ENCODE data around the gene CCDC126. TPM values are rescaled to one million over a fixed set of nuclear protein-coding genes. Genes with fewer than 3 reads are reported as not detected.

CCDC126 gene
- total and polyA plus RNA-seq, 9 of the 15 experiments (the other 6 are each of a cell fraction or from before 2014, with no cell fraction given): 3.0 to 16.2 (median 5.2) TPM

DNA sequence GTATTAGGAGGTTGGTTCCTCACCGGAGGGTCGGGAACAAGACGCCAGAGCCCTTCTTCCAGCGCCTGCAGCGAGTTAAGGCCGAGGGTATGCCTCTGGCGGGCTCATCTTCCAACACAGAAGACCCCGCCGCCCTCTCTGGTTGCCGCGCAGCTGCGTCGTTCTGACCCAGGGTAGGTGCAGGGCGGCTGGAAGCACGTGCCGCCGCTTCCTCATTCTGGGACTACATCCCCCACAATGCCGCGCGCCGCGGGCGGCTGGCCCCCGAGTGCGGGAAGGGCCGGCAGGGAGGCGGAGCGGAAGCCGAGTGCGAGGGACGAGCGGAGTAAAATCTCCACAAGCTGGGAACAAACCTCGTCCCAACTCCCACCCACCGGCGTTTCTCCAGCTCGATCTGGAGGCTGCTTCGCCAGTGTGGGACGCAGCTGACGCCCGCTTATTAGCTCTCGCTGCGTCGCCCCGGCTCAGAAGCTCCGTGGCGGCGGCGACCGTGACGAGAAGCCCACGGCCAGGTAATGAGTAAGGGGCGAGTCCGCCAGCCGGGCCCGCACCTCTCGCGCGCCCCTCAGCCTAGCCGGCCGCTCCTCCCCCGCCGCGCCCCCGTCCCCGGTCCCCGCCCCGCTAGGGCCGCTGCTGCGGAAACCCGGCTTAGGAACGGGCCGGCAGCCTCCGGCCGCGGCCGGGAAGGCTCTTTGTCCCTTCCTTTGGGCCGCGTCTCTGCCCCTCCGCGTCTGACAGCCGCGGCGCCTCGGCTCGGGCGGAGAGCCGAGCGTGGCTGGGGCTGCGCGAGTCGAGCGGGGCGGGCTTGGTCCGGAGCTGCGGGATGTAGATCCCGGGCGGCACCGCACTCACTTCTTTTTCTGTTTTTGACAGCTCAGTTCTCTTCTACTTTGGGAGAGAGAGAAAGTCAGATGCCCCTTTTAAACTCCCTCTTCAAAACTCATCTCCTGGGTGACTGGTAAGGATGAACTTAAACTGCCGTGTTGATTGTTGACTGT lies at the start of gene CCDC126 (continued):
- TF ChIP-seq E2F6 (IDR thresholded peaks at IDR 0.05; ENCODE audit: borderline replicate concordance in 1 of 2, extremely low read depth in 1 of 2, insufficient read depth in 1 of 2, insufficient read length in 1 of 2, low read depth in 1 of 2, low read length in 1 of 2, poor library complexity in 1 of 2, severe bottlenecking in 1 of 2) (peak; percentile 99), ZBTB7A (IDR thresholded peaks at IDR 0.05; ENCODE audit: borderline replicate concordance, control insufficient read depth, low read depth, low read length) (peak; percentile 81), FOXO4 (CRISPR knock-in tag; IDR thresholded peaks at IDR 0.05) (no peak), NCOA2 (IDR thresholded peaks at IDR 0.05; ENCODE audit: partially characterized antibody in 2 of 2) (no peak), ZNF561 (CRISPR knock-in tag; conservative IDR thresholded peaks at IDR 0.05) (no peak), MLX (CRISPR knock-in tag; conservative IDR thresholded peaks at IDR 0.05) (no peak), PCBP2 (IDR thresholded peaks at IDR 0.05; ENCODE audit: low read depth, low read length, poor library complexity, severe bottlenecking) (no peak), CEBPG (CRISPR knock-in tag; IDR thresholded peaks at IDR 0.05) (0 out of 2 replicates have a peak, but pooled peaks have one; percentile 26), CEBPG (tag; conservative IDR thresholded peaks at IDR 0.05 in 1 of 2, IDR thresholded peaks at IDR 0.05 in 1 of 2) (no peak), ZNF143 (CRISPR knock-in tag; IDR thresholded peaks at IDR 0.05) (peak; percentile 96), RFX5 (IDR thresholded peaks at IDR 0.05; ENCODE audit: low read depth, low read length) (no peak)
- TF ChIP-seq, protein P1, sequence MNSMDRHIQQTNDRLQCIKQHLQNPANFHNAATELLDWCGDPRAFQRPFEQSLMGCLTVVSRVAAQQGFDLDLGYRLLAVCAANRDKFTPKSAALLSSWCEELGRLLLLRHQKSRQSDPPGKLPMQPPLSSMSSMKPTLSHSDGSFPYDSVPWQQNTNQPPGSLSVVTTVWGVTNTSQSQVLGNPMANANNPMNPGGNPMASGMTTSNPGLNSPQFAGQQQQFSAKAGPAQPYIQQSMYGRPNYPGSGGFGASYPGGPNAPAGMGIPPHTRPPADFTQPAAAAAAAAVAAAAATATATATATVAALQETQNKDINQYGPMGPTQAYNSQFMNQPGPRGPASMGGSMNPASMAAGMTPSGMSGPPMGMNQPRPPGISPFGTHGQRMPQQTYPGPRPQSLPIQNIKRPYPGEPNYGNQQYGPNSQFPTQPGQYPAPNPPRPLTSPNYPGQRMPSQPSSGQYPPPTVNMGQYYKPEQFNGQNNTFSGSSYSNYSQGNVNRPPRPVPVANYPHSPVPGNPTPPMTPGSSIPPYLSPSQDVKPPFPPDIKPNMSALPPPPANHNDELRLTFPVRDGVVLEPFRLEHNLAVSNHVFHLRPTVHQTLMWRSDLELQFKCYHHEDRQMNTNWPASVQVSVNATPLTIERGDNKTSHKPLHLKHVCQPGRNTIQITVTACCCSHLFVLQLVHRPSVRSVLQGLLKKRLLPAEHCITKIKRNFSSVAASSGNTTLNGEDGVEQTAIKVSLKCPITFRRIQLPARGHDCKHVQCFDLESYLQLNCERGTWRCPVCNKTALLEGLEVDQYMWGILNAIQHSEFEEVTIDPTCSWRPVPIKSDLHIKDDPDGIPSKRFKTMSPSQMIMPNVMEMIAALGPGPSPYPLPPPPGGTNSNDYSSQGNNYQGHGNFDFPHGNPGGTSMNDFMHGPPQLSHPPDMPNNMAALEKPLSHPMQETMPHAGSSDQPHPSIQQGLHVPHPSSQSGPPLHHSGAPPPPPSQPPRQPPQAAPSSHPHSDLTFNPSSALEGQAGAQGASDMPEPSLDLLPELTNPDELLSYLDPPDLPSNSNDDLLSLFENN (IDR thresholded peaks at IDR 0.05; ENCODE audit: low read depth in 2 of 2, low read length in 2 of 2): no peak
- TF ChIP-seq, protein P2, sequence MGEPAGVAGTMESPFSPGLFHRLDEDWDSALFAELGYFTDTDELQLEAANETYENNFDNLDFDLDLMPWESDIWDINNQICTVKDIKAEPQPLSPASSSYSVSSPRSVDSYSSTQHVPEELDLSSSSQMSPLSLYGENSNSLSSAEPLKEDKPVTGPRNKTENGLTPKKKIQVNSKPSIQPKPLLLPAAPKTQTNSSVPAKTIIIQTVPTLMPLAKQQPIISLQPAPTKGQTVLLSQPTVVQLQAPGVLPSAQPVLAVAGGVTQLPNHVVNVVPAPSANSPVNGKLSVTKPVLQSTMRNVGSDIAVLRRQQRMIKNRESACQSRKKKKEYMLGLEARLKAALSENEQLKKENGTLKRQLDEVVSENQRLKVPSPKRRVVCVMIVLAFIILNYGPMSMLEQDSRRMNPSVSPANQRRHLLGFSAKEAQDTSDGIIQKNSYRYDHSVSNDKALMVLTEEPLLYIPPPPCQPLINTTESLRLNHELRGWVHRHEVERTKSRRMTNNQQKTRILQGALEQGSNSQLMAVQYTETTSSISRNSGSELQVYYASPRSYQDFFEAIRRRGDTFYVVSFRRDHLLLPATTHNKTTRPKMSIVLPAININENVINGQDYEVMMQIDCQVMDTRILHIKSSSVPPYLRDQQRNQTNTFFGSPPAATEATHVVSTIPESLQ (CRISPR knock-in tag; IDR thresholded peaks at IDR 0.05): 0 out of 2 replicates have a peak, but pooled peaks have one; percentile 82
